ENCODE measurements around the gene MSL3.

Gene MSL3

GRCh38 chrX:11757719-11758399 lies at the start of gene MSL3:
Gene MSL3, plus strand, starts transcription at chrX:11758237. Its CDS starts 27 bp downstream, at chrX:11758264.
- DNase-seq (ENCODE audit: low read depth in 2 of 2), result peak; percentile 16 to 18

GRCh38 chrX:11722304-11722703 lies 35.7 kb upstream of the MSL3 start:
- DNase-seq (ENCODE audit: low read depth in 2 of 2), result no peak

- peak; percentile 1 to 2 for DNase-seq (ENCODE audit: low read depth in 2 of 2)
These were observed 33.7 kb upstream of the MSL3 start for GRCh38 chrX:11724122-11725017.

- no peak for DNase-seq (ENCODE audit: low read depth in 2 of 2)
These were observed 32.2 kb upstream of the MSL3 start for GRCh38 chrX:11725631-11726442.

GRCh38 chrX:11728556-11728955 lies 29.5 kb upstream of the MSL3 start:
- no peak for DNase-seq (ENCODE audit: low read depth in 2 of 2)

GRCh38 chrX:11733614-11734013 lies 24.4 kb upstream of the MSL3 start:
- DNase-seq (ENCODE audit: low read depth in 2 of 2), result no peak

GRCh38 chrX:11739776-11740175 lies 18.3 kb upstream of the MSL3 start:
- DNase-seq (ENCODE audit: low read depth in 2 of 2), result no peak

GRCh38 chrX:11740794-11741193 lies 17.2 kb upstream of the MSL3 start:
- DNase-seq (ENCODE audit: low read depth in 2 of 2), result no peak

- no peak for DNase-seq (ENCODE audit: low read depth in 2 of 2)
These were observed 16.5 kb upstream of the MSL3 start for GRCh38 chrX:11741574-11741973.

- DNase-seq (ENCODE audit: low read depth in 2 of 2), result no peak
These were observed 12.2 kb upstream of the MSL3 start for GRCh38 chrX:11745881-11746280.

GRCh38 chrX:11750046-11750445 lies 8.0 kb upstream of the MSL3 start:
- DNase-seq (ENCODE audit: low read depth in 2 of 2), result no peak

- DNase-seq (ENCODE audit: low read depth in 2 of 2), result no peak
These were observed 7.3 kb upstream of the MSL3 start for GRCh38 chrX:11750694-11751093.

- DNase-seq (ENCODE audit: low read depth in 2 of 2), result no peak
These were observed 6.8 kb upstream of the MSL3 start for GRCh38 chrX:11751261-11751660.

- DNase-seq (ENCODE audit: low read depth in 2 of 2), result no peak
These were observed 4.4 kb upstream of the MSL3 start for GRCh38 chrX:11753668-11754067.

GRCh38 chrX:11754958-11755645 lies 2.9 kb upstream of the MSL3 start:
- no peak for DNase-seq (ENCODE audit: low read depth in 2 of 2)

- DNase-seq (ENCODE audit: low read depth in 2 of 2), result no peak
These were observed 2.3 kb upstream of the MSL3 start for GRCh38 chrX:11755724-11756123.

GRCh38 chrX:11756354-11757318 lies 1.4 kb upstream of the MSL3 start:
- DNase-seq (ENCODE audit: low read depth in 2 of 2), result no peak

GRCh38 chrX:11757397-11757718 lies 679 bp upstream of the MSL3 start:
- DNase-seq (ENCODE audit: low read depth in 2 of 2), result no peak

GRCh38 chrX:11758400-11759171 lies 549 bp downstream of the MSL3 start:
- DNase-seq (ENCODE audit: low read depth in 2 of 2), result peak; percentile 49 to 53

- no peak for DNase-seq (ENCODE audit: low read depth in 2 of 2)
These were observed 1.1 kb downstream of the MSL3 start for GRCh38 chrX:11759172-11759460.

All from fibroblast of skin of left quadriceps (primary cell).